ENCODE measurements around the gene KCNH3.

KCNH3 gene

DNA sequence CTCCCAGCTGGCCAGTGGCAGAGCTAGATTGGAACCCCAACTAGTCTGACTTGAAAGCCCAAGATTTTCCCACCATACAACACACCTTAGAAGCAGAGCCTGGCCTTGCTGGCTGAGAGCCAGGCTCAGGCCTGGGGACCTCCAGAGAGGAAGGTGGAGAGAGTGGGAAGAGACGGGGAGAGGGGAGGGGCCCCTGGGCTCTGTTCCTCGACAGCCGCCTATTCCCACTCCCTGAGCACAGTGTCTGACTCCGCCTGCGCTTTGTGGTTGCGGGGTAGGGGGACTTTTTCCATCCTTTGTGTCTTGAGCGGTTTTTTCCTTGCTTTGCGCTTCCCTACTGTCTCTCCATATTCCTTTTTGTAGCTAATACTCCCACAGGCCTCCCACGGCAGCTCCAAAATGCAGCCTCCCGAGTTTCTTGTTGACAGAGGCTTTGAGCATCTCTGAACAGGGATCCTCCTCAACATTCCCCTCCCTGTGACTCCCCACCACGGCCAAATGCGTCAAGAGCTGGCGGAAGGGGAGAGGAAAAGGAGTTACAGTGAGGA is 4.0 kb upstream of the KCNH3 start:
- FAIRE-seq (no peak), DNase-seq (ENCODE audit: insufficient read length) (no peak)
- TF ChIP-seq TAF1 (IDR thresholded peaks at IDR 0.05; ENCODE audit: borderline replicate concordance, low read depth, low read length) (no peak), POLR2AphosphoS5 (IDR thresholded peaks at IDR 0.05; ENCODE audit: low read depth, low read length) (no peak), POLR2A (IDR thresholded peaks at IDR 0.05; ENCODE audit: low read depth, low read length) (no peak)

DNA sequence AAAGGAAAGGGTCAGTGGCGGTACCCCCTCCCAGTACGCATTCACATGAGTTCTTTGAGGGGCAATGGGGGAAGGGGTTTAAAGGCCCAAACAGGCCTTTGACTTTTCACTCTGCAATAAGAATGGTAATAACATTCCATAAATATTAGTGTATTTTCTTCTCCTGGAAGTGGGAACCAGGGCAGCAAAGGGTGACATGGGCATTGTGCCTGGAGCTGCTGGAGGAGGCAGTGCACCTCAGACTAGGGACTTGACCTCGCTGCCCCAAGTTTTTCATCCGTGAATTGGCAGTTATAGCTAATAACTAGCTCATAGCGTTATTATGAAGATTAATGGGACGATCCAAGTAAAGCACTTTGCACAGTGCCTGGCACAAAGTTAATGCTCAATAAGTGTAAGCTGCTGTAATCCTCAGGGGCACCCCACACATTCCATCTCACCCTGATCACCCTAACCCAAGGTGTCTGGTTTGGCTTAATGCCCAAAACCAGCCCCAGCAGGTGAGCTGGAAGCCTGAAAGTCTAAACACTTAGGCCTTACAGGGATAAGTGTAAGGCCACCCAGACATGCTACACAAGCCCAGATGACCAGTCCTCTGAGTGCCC is 2.8 kb upstream of the KCNH3 start:
- no peak for DNase-seq (ENCODE audit: insufficient read length)
- no peak for FAIRE-seq
- TF ChIP-seq TAF1 (IDR thresholded peaks at IDR 0.05; ENCODE audit: borderline replicate concordance, low read depth, low read length) = no peak
- TF ChIP-seq POLR2A (IDR thresholded peaks at IDR 0.05; ENCODE audit: low read depth, low read length) = no peak
- TF ChIP-seq POLR2AphosphoS5 (IDR thresholded peaks at IDR 0.05; ENCODE audit: low read depth, low read length) = no peak

DNA sequence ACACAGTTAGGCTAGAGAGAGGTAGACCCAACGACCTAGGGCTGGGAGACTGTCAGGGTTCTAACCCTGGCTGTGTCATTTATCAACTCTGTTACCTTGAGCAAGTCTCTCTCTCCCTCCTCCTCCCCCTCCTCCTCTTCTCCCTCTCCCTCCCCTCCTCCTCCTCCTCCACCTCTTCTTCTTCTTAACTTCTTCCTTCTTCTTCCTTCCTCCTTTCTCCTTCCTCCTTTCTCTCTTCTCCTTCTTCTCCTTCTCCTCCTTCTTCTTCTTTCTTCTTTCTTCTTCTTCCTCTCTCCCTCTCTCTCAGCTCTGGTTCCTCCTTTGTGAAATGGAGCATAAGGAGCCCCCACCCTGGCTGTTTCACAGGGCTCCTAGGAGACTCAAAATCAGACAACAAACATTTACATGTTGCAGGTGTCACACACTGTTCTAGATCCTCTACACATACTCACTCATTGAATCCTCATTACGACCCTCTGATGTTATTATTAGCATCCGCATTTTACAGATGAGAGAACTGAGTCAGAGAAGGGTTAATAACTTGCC is 2.2 kb upstream of the KCNH3 start:
- FAIRE-seq (no peak), DNase-seq (ENCODE audit: insufficient read length) (no peak)
- TF ChIP-seq POLR2A (IDR thresholded peaks at IDR 0.05; ENCODE audit: low read depth, low read length) (no peak), TAF1 (IDR thresholded peaks at IDR 0.05; ENCODE audit: borderline replicate concordance, low read depth, low read length) (no peak), POLR2AphosphoS5 (IDR thresholded peaks at IDR 0.05; ENCODE audit: low read depth, low read length) (no peak)

DNA sequence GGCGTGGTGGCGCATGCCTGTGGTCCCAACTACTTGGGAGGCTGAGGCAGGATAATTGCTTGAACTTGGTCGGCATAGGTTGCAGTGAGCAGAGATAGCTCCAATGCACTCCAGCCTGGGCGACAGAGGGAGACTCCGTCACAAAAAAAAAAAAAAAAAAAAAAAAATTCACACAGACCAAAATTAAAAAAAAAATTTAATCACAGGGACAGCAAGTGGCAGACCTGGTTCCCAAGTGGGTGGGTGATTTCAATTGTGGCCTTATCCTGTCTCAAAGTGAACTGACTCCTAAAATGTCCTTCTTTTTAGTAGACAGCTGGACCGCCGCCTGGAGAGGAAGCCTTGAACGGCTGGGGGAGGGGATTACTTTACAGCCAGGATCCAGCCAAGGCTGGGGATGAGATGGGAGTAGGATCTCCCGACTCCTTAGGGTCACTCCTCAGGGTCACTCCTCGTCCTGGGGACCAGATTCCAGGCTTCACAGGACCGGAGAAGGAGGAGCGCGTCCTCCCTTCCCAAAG is 1.5 kb upstream of the KCNH3 start:
- no peak for DNase-seq (ENCODE audit: insufficient read length)
- FAIRE-seq = no peak
- no peak for TF ChIP-seq TAF1 (IDR thresholded peaks at IDR 0.05; ENCODE audit: borderline replicate concordance, low read depth, low read length)
- TF ChIP-seq POLR2A (IDR thresholded peaks at IDR 0.05; ENCODE audit: low read depth, low read length) = no peak
- TF ChIP-seq POLR2AphosphoS5 (IDR thresholded peaks at IDR 0.05; ENCODE audit: low read depth, low read length) = no peak

DNA sequence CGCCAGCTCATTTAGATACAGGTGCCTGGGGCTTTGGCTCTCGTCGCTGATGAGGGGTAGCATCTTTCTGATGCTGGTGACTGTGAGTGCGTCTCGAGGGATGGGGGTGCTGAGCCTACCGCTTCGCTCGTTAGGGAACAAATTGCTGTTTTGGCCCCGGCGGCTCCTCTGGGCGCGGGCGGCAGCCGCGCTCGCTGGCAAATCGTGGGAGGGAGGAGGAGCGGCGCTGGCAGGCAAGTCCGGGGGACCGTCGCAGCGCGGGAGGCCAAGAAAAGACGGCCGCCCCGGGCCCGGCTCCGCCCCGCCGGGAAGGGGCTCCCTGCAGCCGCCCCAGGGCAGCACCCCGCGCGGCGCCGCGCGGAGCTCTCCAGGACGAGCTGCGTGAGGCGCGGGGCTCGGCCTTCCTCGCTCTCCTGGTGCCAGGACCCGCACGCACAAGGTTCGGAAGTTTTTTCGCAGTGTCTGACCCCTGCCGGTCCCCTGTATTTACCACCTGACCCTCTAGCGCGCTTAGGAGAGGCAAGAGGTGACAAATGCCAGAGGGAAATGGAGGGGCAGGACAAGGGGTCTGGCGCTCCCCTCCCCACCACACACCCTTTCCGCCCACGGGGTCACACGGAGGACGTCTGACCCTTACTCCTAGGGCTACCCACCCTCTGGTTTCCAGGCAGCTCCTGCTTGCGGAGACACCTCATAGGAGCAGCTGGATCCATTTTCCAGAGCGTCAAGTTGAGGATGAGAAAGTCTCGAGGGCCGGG is 899 bp upstream of the KCNH3 start:
- no peak for FAIRE-seq
- DNase-seq (ENCODE audit: insufficient read length) = peak; percentile 40
- TF ChIP-seq TAF1 (IDR thresholded peaks at IDR 0.05; ENCODE audit: borderline replicate concordance, low read depth, low read length) (no peak), POLR2AphosphoS5 (IDR thresholded peaks at IDR 0.05; ENCODE audit: low read depth, low read length) (no peak), POLR2A (IDR thresholded peaks at IDR 0.05; ENCODE audit: low read depth, low read length) (no peak)

DNA sequence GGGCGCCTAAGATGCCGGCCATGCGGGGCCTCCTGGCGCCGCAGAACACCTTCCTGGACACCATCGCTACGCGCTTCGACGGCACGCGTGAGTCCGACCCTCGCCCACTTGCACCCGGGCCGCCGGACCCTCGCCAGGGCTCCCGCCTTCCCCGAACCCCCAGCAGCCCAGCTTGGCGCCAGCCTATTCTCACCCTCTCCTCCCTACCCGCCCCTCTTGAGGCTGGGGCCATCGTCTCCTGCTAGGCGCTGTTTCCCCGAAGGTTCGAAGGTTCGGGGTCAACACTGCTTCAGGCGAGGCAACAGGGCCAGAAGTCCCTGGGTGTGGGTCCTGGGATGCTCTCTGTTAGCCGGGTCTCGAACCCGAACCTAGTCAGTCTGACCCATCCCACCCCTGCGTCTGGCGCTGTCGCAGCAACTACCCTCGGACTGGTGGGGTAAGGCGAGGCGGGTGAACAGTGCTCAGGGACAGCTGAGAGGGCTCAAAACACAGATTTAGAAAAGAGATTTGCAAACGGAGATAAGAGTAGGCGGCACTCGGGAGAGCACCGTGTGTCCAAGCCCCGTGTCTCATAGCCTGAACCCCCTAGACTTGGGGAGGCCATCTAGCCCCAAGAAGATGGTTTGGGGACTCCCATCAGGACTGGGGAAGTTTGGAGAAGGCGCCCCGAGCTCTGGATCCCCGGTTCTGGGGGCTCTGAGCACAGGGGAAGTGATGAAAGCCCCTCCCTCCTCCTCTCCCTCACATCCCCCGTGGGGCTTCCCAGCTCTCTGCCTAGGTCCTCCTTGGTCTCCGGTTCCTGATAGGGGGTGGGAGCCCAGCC is 787 bp downstream of the KCNH3 start:
- DNase-seq (ENCODE audit: insufficient read length) = peak; percentile 38
- no peak for TF ChIP-seq POLR2AphosphoS5 (IDR thresholded peaks at IDR 0.05; ENCODE audit: low read depth, low read length)
- TF ChIP-seq TAF1 (IDR thresholded peaks at IDR 0.05; ENCODE audit: borderline replicate concordance, low read depth, low read length) = no peak
- TF ChIP-seq POLR2A (IDR thresholded peaks at IDR 0.05; ENCODE audit: low read depth, low read length) = no peak
- peak; percentile 66 for FAIRE-seq

DNA sequence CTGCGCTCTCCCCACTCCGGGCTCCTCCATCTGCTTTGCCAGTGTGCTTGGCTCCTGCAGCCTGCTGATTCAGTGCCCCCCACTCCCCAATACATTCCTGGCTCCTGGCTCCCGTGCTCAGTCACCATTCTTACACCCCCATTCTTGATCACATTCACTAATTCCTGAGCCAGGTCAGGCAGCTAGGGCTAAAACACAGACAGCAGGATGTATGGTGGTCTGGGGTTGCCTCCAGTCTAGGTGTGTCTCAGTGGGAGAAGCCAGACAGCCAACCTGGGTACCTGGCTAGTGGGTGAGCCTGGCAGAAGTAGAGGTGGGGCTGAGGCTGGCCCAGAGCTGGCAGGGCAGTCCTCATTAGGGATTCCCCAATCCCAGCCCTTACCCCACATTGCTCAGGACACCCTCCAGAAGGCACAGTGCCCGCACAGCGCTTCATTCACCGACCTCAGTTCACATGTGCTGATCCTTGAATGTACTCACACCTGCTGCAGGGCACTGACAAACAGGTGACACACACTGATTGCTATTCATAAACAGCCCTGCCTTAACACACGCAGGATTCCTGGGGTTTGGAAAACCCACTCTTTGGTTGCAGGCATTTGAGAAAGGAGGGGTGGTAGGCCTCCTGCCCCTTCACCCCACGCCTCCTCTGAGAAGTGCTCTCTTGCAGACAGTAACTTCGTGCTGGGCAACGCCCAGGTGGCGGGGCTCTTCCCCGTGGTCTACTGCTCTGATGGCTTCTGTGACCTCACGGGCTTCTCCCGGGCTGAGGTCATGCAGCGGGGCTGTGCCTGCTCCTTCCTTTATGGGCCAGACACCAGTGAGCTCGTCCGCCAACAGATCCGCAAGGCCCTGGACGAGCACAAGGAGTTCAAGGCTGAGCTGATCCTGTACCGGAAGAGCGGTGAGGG is 1.7 kb downstream of the KCNH3 start:
- DNase-seq (ENCODE audit: insufficient read length) (no peak), FAIRE-seq (peak; percentile 24)
- TF ChIP-seq POLR2AphosphoS5 (IDR thresholded peaks at IDR 0.05; ENCODE audit: low read depth, low read length) = no peak
- TF ChIP-seq TAF1 (IDR thresholded peaks at IDR 0.05; ENCODE audit: borderline replicate concordance, low read depth, low read length) = no peak
- TF ChIP-seq POLR2A (IDR thresholded peaks at IDR 0.05; ENCODE audit: low read depth, low read length) = no peak

DNA sequence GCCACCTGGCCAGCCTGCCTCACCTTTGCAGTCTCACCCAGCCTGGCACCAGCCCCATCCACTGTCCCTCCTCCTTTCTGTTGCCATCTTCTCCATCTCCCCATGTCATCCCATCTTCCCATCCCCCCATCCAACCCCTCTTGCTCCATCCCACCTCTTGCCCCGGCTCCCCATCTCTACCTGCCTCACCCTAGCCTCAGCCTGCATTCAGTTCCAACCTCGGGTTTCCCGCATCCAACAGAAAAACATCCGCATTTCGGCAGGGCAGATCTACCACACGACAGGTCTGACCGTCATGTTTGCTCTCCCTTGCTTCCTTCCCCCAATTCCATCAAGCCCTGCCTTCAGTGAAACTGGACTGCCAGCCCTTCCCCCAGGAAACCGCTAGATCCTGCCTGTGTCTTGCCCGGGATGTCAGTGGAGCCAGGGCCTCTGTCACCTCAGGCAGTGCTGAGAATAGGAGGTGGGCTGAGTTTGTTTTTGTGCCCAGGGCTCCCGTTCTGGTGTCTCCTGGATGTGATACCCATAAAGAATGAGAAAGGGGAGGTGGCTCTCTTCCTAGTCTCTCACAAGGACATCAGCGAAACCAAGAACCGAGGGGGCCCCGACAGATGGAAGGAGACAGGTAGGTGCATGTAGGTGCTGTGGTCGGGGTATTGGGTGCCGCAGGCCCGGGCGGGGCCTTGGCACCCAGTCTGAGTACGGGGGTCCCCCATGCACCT is 2.5 kb downstream of the KCNH3 start:
- TF ChIP-seq POLR2A (IDR thresholded peaks at IDR 0.05; ENCODE audit: low read depth, low read length) (no peak), POLR2AphosphoS5 (IDR thresholded peaks at IDR 0.05; ENCODE audit: low read depth, low read length) (no peak), TAF1 (IDR thresholded peaks at IDR 0.05; ENCODE audit: borderline replicate concordance, low read depth, low read length) (no peak)
- no peak for FAIRE-seq
- no peak for DNase-seq (ENCODE audit: insufficient read length)

DNA sequence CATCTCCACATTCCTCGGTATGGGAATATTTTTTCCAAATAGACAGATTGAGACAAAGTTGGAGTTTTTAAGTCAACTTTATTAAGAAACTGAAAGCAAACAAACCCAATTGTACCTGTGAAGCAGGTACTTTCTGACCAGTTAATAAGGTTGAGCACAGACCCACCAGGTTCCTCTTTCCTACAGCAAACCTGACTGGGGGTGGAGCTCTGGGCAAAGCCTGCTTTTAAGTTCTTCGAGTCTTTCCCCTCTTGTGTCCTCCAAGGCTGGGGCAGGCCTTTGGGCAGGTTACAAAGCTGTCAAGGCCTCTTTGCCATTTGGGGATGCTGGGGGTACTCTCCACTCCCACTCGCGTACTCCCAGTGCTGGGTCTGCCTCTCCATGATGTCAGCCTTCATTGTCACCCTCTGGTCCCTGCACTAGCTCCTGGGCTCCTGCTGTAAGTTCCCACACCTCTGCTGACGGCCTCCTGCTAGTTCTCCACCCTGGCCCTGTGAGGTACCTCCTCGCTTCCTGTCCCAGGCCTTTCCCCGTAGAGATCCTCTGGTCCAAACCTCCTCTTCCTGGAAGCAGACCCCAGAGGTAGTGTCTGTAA is 3.2 kb downstream of the KCNH3 start:
- no peak for DNase-seq (ENCODE audit: insufficient read length)
- no peak for TF ChIP-seq POLR2A (IDR thresholded peaks at IDR 0.05; ENCODE audit: low read depth, low read length)
- no peak for TF ChIP-seq POLR2AphosphoS5 (IDR thresholded peaks at IDR 0.05; ENCODE audit: low read depth, low read length)
- no peak for TF ChIP-seq TAF1 (IDR thresholded peaks at IDR 0.05; ENCODE audit: borderline replicate concordance, low read depth, low read length)
- FAIRE-seq = no peak
